KMS-11 (cell line): ENCODE results near the gene CACNA2D1.

ENCODE experiments used
- H2AFZ ChIP-seq: fragments of 200-600 bp; sonication (generic); 2 replicates; pipeline ENCODE4 v1.6.1; 2016; ENCODE audit warnings: antibody characterized with exemption, mixed run types, low read depth
- H3K27ac ChIP-seq: fragments of 200-600 bp; sonication (generic); 2 replicates; pipeline ENCODE4 v1.6.1; 2016; ENCODE audit warnings: mild to moderate bottlenecking, mixed run types
- H3K27me3 ChIP-seq: fragments of 200-600 bp; sonication (generic); 2 replicates; pipeline ENCODE4 v1.6.1; 2017; ENCODE audit warnings: mild to moderate bottlenecking, low read depth, mixed run types, moderate library complexity; ENCODE audit not compliant: insufficient read depth
- H3K36me3 ChIP-seq: fragments of 200-600 bp; sonication (generic); 2 replicates; pipeline ENCODE4 v1.6.1; 2017; ENCODE audit warnings: mild to moderate bottlenecking, mixed run types; ENCODE audit not compliant: insufficient read depth
- H3K4me1 ChIP-seq: fragments of 200-600 bp; sonication (generic); 2 replicates; pipeline ENCODE4 v1.6.1; 2016; ENCODE audit warnings: mild to moderate bottlenecking, low read depth, mixed run types; ENCODE audit not compliant: poor library complexity, severe bottlenecking
- H3K4me2 ChIP-seq: fragments of 200-600 bp; sonication (generic); 2 replicates; pipeline ENCODE4 v1.7.0; 2016; ENCODE audit warnings: mild to moderate bottlenecking, mixed run types
- H3K4me3 ChIP-seq: fragments of 200-600 bp; sonication (generic); IDR thresholded peaks from 2 replicates; pipeline ENCODE4 v1.6.1; 2017; ENCODE audit warnings: low read depth, low read length, mixed read lengths; ENCODE audit not compliant: insufficient read depth
- H3K79me2 ChIP-seq: fragments of 200-600 bp; sonication (generic); 2 replicates; pipeline ENCODE4 v1.6.1; 2016; ENCODE audit warnings: low read depth, mixed run types; ENCODE audit not compliant: insufficient read depth
- H3K9ac ChIP-seq: fragments of 200-600 bp; sonication (generic); 2 replicates; pipeline ENCODE4 v1.6.1; 2016; ENCODE audit warnings: mild to moderate bottlenecking, mixed run types
- H4K20me1 ChIP-seq: fragments of 200-600 bp; sonication (generic); 2 replicates; pipeline ENCODE4 v1.6.1; 2016; ENCODE audit warnings: mild to moderate bottlenecking, mixed run types; ENCODE audit not compliant: insufficient read depth
- CTCF ChIP-seq: fragments of 200-600 bp; sonication (generic); conservative IDR thresholded peaks from 2 replicates; pipeline ENCODE4 v1.6.1; 2017; ENCODE audit warnings: low read depth, mild to moderate bottlenecking, antibody characterized with exemption, low read length, moderate library complexity, mixed read lengths

CACNA2D1 gene

GRCh38 chr7:82442492-82443035 lies 1.0 kb downstream of the CACNA2D1 start:
- H3K9ac ChIP-seq, result peak overlapping the region; percentile 80
- no peaks in the 10 kb centered on the region for H4K20me1 ChIP-seq
- no peaks in the 10 kb centered on the region; the same call in none of the 2 replicates for H3K27me3 ChIP-seq
- no peaks in the 10 kb centered on the region for H3K36me3 ChIP-seq
- H3K4me3 ChIP-seq, result peak overlapping the region; percentile 62
- peaks cover 5% of the 10 kb centered on the region; the same call in 1 of the 2 replicates for H3K79me2 ChIP-seq
- TF ChIP-seq CTCF, result no peak
- peaks cover 31% of the 10 kb centered on the region for H3K4me1 ChIP-seq
- peak overlapping the region; percentile 60 for H3K4me2 ChIP-seq
- H2AFZ ChIP-seq, result peak overlapping the region; percentile 94
- H3K27ac ChIP-seq, result peak overlapping the region; percentile 65; the same call in 1 of the 2 replicates

GRCh38 chr7:82441669-82442478 lies 1.7 kb downstream of the CACNA2D1 start:
- H3K4me1 ChIP-seq, result peaks cover 31% of the 10 kb centered on the region
- TF ChIP-seq CTCF, result no peak
- H2AFZ ChIP-seq, result peak overlapping the region; percentile 94; the same call in 1 of the 2 replicates
- no peak overlapping the region for H3K4me3 ChIP-seq
- peak overlapping the region; percentile 60 for H3K4me2 ChIP-seq
- H3K36me3 ChIP-seq, result no peaks in the 10 kb centered on the region
- peak overlapping the region; percentile 80; the same call in 1 of the 2 replicates for H3K9ac ChIP-seq
- no peak overlapping the region; the same call in 1 of the 2 replicates for H3K27ac ChIP-seq
- H3K27me3 ChIP-seq, result no peaks in the 10 kb centered on the region; the same call in none of the 2 replicates
- H3K79me2 ChIP-seq, result peaks cover 5% of the 10 kb centered on the region; the same call in 1 of the 2 replicates
- H4K20me1 ChIP-seq, result no peaks in the 10 kb centered on the region

GRCh38 chr7:82438521-82438920 lies 5.1 kb downstream of the CACNA2D1 start:
- H3K4me2 ChIP-seq, result no peak overlapping the region
- no peak overlapping the region for H3K27ac ChIP-seq
- H3K9ac ChIP-seq, result no peak overlapping the region
- no peaks in the 10 kb centered on the region; the same call in none of the 2 replicates for H3K27me3 ChIP-seq
- H2AFZ ChIP-seq, result no peak overlapping the region
- H3K4me3 ChIP-seq, result no peak overlapping the region
- no peaks in the 10 kb centered on the region for H4K20me1 ChIP-seq
- peaks cover 26% of the 10 kb centered on the region for H3K4me1 ChIP-seq
- H3K79me2 ChIP-seq, result peaks cover 5% of the 10 kb centered on the region; the same call in 1 of the 2 replicates
- TF ChIP-seq CTCF, result no peak
- no peaks in the 10 kb centered on the region for H3K36me3 ChIP-seq

- H3K27ac ChIP-seq, result no peak overlapping the region
- H3K79me2 ChIP-seq, result no peaks in the 10 kb centered on the region; the same call in 1 of the 2 replicates
- TF ChIP-seq CTCF, result no peak
- H3K4me1 ChIP-seq, result peaks cover 17% of the 10 kb centered on the region
- no peak overlapping the region for H3K4me3 ChIP-seq
- H2AFZ ChIP-seq, result no peak overlapping the region
- H3K4me2 ChIP-seq, result no peak overlapping the region
- no peaks in the 10 kb centered on the region for H3K36me3 ChIP-seq
- H3K9ac ChIP-seq, result no peak overlapping the region
- no peaks in the 10 kb centered on the region for H4K20me1 ChIP-seq
- H3K27me3 ChIP-seq, result no peaks in the 10 kb centered on the region
These were observed 7.8 kb downstream of the CACNA2D1 start for GRCh38 chr7:82435769-82436168.
